Activated CD8-positive, alpha-beta memory T cell treated with anti-CD3 and anti-CD28 coated beads, Interleukin-2, amount 10 ng/mL, durations not matched to agents 7 days and 5 days (primary cell): ENCODE measurements around the gene ZNF362. TPM values are rescaled to one million over a fixed set of nuclear protein-coding genes. Genes with fewer than 3 reads are reported as not detected.

Experiments
- ATAC-seq: fragments of 150-1000 bp; cut with Tn5 transposase; one replicate; pipeline ENCODE4 v1.10.0; 2021; ENCODE audit warnings: moderate library complexity
- CTCF ChIA-PET: fragments of 350-600 bp; sonication (Branson Sonifier 250); formaldehyde crosslinking; loops from one replicate; lab custom pipeline; 2021; ENCODE audit warnings: antibody characterized with exemption; lab: Charles Lee
- DNase-seq: peaks from one replicate; pipeline ENCODE4 v3.0.0-alpha.2; 2020
- H3K27ac Mint-ChIP-seq: one replicate; pipeline ENCODE4 v1.8.0; 2021; ENCODE audit warnings: mild to moderate bottlenecking, mixed read lengths
- H3K27me3 Mint-ChIP-seq: one replicate; pipeline ENCODE4 v1.8.0; 2021; ENCODE audit warnings: mixed read lengths
- H3K36me3 Mint-ChIP-seq: one replicate; pipeline ENCODE4 v1.8.0; 2021; ENCODE audit warnings: mild to moderate bottlenecking, mixed read lengths
- H3K4me1 Mint-ChIP-seq: one replicate; pipeline ENCODE4 v1.8.0; 2021; ENCODE audit warnings: mixed read lengths
- H3K4me3 Mint-ChIP-seq: one replicate; pipeline ENCODE4 v1.8.0; 2021; ENCODE audit warnings: mild to moderate bottlenecking, moderate library complexity, mixed read lengths
- H3K9me3 Mint-ChIP-seq: one replicate; pipeline ENCODE4 v1.8.0; 2022; ENCODE audit warnings: low read depth, mixed read lengths
- total RNA-seq, 2 experiments: library from RNA; stranded (reverse); gene quantifications; one replicate each; pipeline ENCODE4 v1.2.3, GENCODE V29; 2021

ZNF362 gene
- total RNA-seq, 2 experiments from 2014 or later = 13.7 to 16.5 TPM

- Mint-ChIP-seq H3K27me3 (no peaks in the 10 kb centered on the region), H3K4me3 (no peak overlapping the region), H3K4me1 (no peaks in the 10 kb centered on the region), H3K27ac (no peak overlapping the region), H3K36me3 (peaks cover 2% of the 10 kb centered on the region), H3K9me3 (no peaks in the 10 kb centered on the region)
- ATAC-seq (no peak), DNase-seq (no peak)
- CTCF ChIA-PET = no interaction called here
Measured at GRCh38 chr1:33265780-33266605, 9.7 kb downstream of the ZNF362 start.

GRCh38 chr1:33266766-33267165 lies 10.5 kb downstream of the ZNF362 start:
- Mint-ChIP-seq H3K27ac (no peak overlapping the region), H3K4me1 (no peaks in the 10 kb centered on the region)
- CTCF ChIA-PET = no interaction called here

DNA sequence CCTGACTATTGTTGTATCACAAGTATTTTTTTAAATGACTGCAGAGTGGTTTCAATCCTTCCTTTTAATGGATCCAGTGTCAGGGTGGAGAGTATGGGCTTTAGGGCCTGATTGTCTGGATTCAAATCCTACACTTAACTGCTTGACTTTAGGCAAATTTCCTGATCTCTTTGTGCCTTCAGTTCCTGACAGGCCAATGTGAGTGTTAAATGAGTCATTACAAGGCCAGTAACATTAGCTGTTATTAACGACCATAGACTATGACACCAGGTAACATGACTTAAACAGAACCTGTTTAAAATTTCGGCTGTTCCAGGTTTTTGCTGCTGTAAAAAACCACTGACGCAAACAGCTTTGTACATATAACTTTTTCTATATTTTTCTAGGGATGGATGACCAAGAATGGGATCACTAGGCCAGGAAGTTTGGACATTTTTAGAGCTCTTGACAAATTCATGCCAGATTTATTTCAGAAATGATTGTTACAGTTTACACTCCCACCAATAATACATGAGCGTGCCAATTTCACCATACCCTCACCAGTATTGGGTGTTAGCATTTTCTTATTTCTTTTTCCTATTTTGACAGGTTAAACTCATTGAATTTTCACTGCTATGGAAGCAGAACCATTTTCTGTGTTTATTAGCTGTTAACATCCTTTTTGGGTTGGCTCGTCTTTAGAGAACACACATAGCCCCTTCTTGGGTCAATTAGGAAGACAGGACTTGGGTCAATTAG lies 11.3 kb downstream of the ZNF362 start:
- ATAC-seq (no peak), DNase-seq (no peak)
- Mint-ChIP-seq H3K27ac (no peak overlapping the region), H3K9me3 (no peaks in the 10 kb centered on the region), H3K4me1 (peaks cover 3% of the 10 kb centered on the region), H3K36me3 (peaks cover under 1% of the 10 kb centered on the region), H3K27me3 (no peaks in the 10 kb centered on the region), H3K4me3 (no peak overlapping the region)
- CTCF ChIA-PET = no interaction called here

More at GRCh38 chr1:33266766-33267165, 10.5 kb downstream of the ZNF362 start:
- Mint-ChIP-seq H3K27me3 (no peaks in the 10 kb centered on the region), H3K4me3 (no peak overlapping the region), H3K36me3 (peaks cover 2% of the 10 kb centered on the region), H3K9me3 (no peaks in the 10 kb centered on the region)
- ATAC-seq = no peak
- DNase-seq = no peak

- H3K27ac Mint-ChIP-seq = no peak overlapping the region
- peaks cover 11% of the 10 kb centered on the region for H3K4me1 Mint-ChIP-seq
- DNase-seq (no peak), ATAC-seq (no peak)
- no peak overlapping the region for H3K4me3 Mint-ChIP-seq
- no peaks in the 10 kb centered on the region for H3K27me3 Mint-ChIP-seq
- CTCF ChIA-PET = no interaction called here
- no peaks in the 10 kb centered on the region for H3K36me3 Mint-ChIP-seq
- H3K9me3 Mint-ChIP-seq = no peaks in the 10 kb centered on the region
Measured at GRCh38 chr1:33268457-33268856, 12.2 kb downstream of the ZNF362 start.

DNA sequence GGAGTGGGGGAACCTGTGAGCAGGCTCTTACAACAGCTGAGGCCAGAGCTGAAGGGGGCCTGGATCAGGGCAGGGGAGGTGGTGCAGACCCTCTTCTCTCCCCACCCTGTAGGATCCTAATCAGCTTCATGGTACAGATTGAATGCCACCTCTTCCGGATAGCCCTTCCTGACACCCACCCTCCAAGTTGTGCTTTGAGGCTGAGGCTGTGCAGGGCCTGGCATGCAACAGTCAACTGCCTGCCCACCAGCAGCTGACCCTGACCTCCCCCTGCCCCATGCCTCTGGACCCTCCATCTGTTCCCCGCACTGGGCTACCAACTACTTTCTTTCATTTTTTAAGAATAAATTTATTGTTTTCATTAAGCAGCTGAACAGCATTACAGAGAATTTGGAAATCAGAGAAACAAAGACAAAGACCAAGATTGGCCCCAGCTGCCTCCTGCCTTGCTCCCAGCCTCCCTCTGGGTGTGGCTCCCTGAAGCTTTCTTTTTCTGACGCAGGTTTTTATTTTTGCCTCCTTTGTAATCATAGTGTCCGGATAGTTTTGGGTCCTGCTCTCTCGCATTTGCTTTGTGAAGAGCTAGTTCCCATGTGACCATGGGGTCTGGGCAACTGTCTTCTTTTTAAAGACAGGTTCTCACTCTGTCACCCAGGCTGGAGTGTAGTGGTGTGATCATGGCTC lies 12.8 kb downstream of the ZNF362 start:
- Mint-ChIP-seq H3K27me3 (no peaks in the 10 kb centered on the region), H3K9me3 (no peaks in the 10 kb centered on the region), H3K36me3 (no peaks in the 10 kb centered on the region), H3K27ac (no peak overlapping the region), H3K4me3 (no peak overlapping the region), H3K4me1 (peaks cover 14% of the 10 kb centered on the region)
- CTCF ChIA-PET = no interaction called here
- no peak for DNase-seq
- ATAC-seq = no peak

- H3K36me3 Mint-ChIP-seq = no peaks in the 10 kb centered on the region
- H3K9me3 Mint-ChIP-seq = no peaks in the 10 kb centered on the region
- CTCF ChIA-PET = no interaction called here
- no peaks in the 10 kb centered on the region for H3K27me3 Mint-ChIP-seq
- H3K4me1 Mint-ChIP-seq = peaks cover 14% of the 10 kb centered on the region
- no peak overlapping the region for H3K27ac Mint-ChIP-seq
- DNase-seq (no peak), ATAC-seq (no peak)
- no peak overlapping the region for H3K4me3 Mint-ChIP-seq
Measured at GRCh38 chr1:33269621-33270020, 13.3 kb downstream of the ZNF362 start.

DNA sequence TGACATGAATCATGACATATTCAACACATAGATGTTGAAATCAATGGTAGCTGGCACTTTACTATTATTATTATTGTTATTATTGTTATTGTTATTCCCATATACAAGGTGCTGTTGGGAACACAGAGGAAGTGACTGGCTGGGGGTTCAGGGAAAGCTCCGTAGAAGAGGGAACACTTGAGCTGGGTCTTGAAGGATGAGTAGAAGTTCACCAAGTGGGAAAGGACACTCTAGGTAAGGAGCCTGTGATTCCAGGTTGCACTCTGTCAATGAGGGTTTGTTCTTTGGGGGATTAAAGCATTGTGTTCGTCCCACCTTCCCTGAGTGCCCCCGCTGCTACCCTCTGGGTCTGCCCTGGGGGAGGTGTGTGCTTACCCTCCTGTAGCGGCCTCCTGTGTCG lies 14.1 kb downstream of the ZNF362 start:
- Mint-ChIP-seq H3K9me3 (no peaks in the 10 kb centered on the region), H3K27me3 (no peaks in the 10 kb centered on the region), H3K4me1 (peaks cover 14% of the 10 kb centered on the region), H3K27ac (no peak overlapping the region), H3K36me3 (no peaks in the 10 kb centered on the region), H3K4me3 (no peak overlapping the region)
- CTCF ChIA-PET = no interaction called here
- ATAC-seq = no peak
- DNase-seq = no peak

- H3K4me3 Mint-ChIP-seq = no peak overlapping the region
- H3K27me3 Mint-ChIP-seq = no peaks in the 10 kb centered on the region
- H3K4me1 Mint-ChIP-seq = peaks cover 14% of the 10 kb centered on the region
- no peak for ATAC-seq
- no peaks in the 10 kb centered on the region for H3K9me3 Mint-ChIP-seq
- no peak overlapping the region for H3K27ac Mint-ChIP-seq
- DNase-seq = no peak
- H3K36me3 Mint-ChIP-seq = no peaks in the 10 kb centered on the region
- CTCF ChIA-PET = interaction anchor here (4.9 kb wide), 1 partner anchor 25 kb away, joined by 19 read pairs; no protein-coding TSS in a partner anchor
Measured at GRCh38 chr1:33270808-33271465, 14.6 kb downstream of the ZNF362 start.

DNA sequence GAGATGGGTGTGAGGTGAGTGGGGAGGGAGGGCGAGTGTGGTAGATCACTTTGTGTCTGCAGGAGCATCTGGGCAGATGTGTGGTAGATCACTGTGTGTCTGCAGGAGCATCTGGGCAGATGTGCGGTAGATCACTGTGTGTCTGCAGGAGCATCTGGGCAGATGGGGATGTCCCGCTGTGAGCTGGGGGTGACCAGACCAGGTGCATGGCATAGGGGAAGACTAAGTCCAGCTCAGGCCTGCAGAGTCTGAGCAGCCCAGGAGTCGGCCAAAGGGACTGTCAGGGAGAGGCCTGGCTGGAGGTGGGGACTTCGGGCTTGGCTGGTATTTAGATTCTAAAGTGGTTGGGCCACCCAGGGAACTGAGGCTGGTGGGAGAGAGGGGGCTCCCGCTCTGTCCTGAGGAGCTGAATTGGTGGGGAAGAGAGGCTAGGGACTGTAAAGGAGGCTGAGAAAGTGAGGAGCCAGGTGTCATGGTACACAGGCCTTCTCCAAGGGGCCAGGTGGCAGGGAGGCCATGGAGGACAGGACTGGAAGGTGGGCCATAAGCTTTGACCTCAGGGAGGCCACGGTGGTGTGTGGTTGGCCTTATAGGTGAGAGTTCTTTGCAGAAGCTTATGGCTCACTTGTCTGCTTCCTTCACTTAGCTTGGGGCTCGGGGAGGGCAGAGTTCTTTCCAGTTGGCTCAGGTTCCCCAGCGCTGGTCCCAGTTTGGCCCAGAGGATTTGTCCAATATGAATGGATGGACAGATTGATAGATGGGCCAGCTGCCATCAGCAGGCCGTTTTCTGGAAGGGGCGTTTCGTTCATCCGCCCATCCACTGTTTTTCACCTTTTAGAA lies 15.6 kb downstream of the ZNF362 start:
- peaks cover 14% of the 10 kb centered on the region for H3K4me1 Mint-ChIP-seq
- H3K9me3 Mint-ChIP-seq = no peaks in the 10 kb centered on the region
- DNase-seq = no peak
- H3K36me3 Mint-ChIP-seq = no peaks in the 10 kb centered on the region
- CTCF ChIA-PET = interaction anchor here (4.9 kb wide), 1 partner anchor 24 kb away, joined by 19 read pairs; no protein-coding TSS in a partner anchor
- no peak overlapping the region for H3K27ac Mint-ChIP-seq
- no peak for ATAC-seq
- H3K4me3 Mint-ChIP-seq = no peak overlapping the region
- H3K27me3 Mint-ChIP-seq = no peaks in the 10 kb centered on the region

DNA sequence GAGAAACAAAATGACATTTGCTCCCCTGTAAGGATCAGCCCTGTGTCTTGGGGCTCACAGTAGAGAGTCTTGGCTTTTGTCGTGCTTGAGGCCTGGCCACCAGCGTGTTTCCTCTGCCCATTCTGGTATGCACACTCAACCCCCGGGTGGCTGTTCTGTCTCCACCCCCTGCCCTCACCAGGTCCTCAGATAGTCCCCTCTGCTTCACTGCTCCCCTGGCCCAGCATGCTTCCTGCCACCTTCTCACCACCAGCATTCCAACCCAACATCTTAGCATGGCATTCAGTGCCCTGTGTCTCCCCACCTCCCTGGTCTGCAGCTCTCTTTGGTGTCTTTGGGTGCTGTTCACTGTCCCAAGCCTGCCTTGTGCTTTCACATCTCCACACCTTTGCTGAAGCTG lies 16.2 kb downstream of the ZNF362 start:
- peak overlapping the region; percentile 20 for H3K27ac Mint-ChIP-seq
- H3K36me3 Mint-ChIP-seq = no peaks in the 10 kb centered on the region
- CTCF ChIA-PET = interaction anchor here (1.5 to 4.9 kb wide), 2 partner anchors 24 to 109 kb away, joined by 4 to 19 read pairs; no protein-coding TSS in a partner anchor
- H3K27me3 Mint-ChIP-seq = no peaks in the 10 kb centered on the region
- H3K4me3 Mint-ChIP-seq = no peak overlapping the region
- DNase-seq (no peak), ATAC-seq (no peak)
- no peaks in the 10 kb centered on the region for H3K9me3 Mint-ChIP-seq
- H3K4me1 Mint-ChIP-seq = peaks cover 14% of the 10 kb centered on the region

- Mint-ChIP-seq H3K36me3 (no peaks in the 10 kb centered on the region), H3K9me3 (no peaks in the 10 kb centered on the region), H3K27me3 (no peaks in the 10 kb centered on the region), H3K4me3 (no peak overlapping the region), H3K4me1 (peaks cover 14% of the 10 kb centered on the region), H3K27ac (peak overlapping the region; percentile 20)
- DNase-seq = no peak
- ATAC-seq = no peak
- CTCF ChIA-PET = interaction anchor here (1.5 to 4.9 kb wide), 2 partner anchors 23 to 109 kb away, joined by 4 to 19 read pairs; no protein-coding TSS in a partner anchor
Measured at GRCh38 chr1:33272930-33273329, 16.6 kb downstream of the ZNF362 start.

DNA sequence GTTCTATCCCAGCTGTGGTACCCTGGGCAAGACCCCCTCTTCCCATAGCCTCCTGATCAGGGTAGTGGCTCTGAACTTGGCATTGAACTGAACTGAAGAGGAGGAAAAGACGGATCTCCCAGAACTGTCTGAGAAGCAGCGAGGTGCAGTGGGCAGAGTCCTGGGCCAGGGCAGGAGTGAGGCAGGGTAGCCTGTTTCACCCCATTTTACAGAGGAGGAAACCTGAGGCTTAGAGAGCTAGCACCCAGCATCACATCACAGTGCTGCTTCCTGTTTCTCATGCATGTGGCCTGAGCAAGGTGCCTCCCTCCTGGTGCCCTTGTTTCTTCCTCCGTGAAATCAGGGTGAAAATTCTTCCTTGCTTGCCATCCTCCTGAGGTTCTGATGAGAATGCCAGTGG lies 17.1 kb downstream of the ZNF362 start:
- peak; percentile 73 for ATAC-seq
- H3K36me3 Mint-ChIP-seq = no peaks in the 10 kb centered on the region
- CTCF ChIA-PET = interaction anchor here (1.5 to 4.9 kb wide), 2 partner anchors 23 to 108 kb away, joined by 4 to 19 read pairs; no protein-coding TSS in a partner anchor
- no peak for DNase-seq
- H3K4me3 Mint-ChIP-seq = no peak overlapping the region
- peak overlapping the region; percentile 65 for H3K27ac Mint-ChIP-seq
- no peaks in the 10 kb centered on the region for H3K9me3 Mint-ChIP-seq
- no peaks in the 10 kb centered on the region for H3K27me3 Mint-ChIP-seq
- peaks cover 14% of the 10 kb centered on the region for H3K4me1 Mint-ChIP-seq
